Lower leg skin (tissue), 3 donors: ENCODE data around the gene JAM3.

ENCODE experiments used
- CTCF ChIP-seq, 3 donors: fragments of 450-650 bp; IDR thresholded peaks; one replicate each; pipeline ENCODE4 v1.5.1; 2016; ENCODE audit warnings: antibody characterized with exemption in 3 of 3, mild to moderate bottlenecking in 3 of 3, moderate library complexity in 2 of 3
- POLR2A ChIP-seq, 2 donors: fragments of 450-650 bp; IDR thresholded peaks; one replicate each; pipeline ENCODE4 v1.6.1; 2016 to 2017; ENCODE audit warnings: antibody characterized with exemption in 2 of 2, mild to moderate bottlenecking in 1 of 2, moderate library complexity in 1 of 2

GRCh38 chr11:134044514-134045284, 24.2 kb upstream of the JAM3 start:
- no peak for TF ChIP-seq CTCF (IDR thresholded peaks at IDR 0.05)
- TF ChIP-seq POLR2A (IDR thresholded peaks at IDR 0.05), result no peak
